Neural cell (in vitro differentiated cells): ENCODE data around the gene FKBP14. TPM values are rescaled to one million over a fixed set of nuclear protein-coding genes. Genes with fewer than 3 reads are reported as not detected.

Source experiments
- H2AFZ ChIP-seq: fragments of 200-600, 300-800 bp; sonication (generic), shearing (Covaris generic); 2 replicates; pipeline ENCODE4 v1.6.0; 2014; ENCODE audit warnings: low read depth, mild to moderate bottlenecking, antibody characterized with exemption, low read length, moderate library complexity
- H3F3A ChIP-seq: fragments of 200-600 bp; shearing (Covaris generic); 2 replicates; pipeline ENCODE4 v1.6.1; 2016; ENCODE audit warnings: mild to moderate bottlenecking, moderate library complexity, mixed read lengths, antibody characterized with exemption, low read length; ENCODE audit not compliant: insufficient read depth, poor library complexity, severe bottlenecking
- H3K27ac ChIP-seq: fragments of 200-600, 300-800 bp; sonication (generic), shearing (Covaris generic); 2 replicates; pipeline ENCODE4 v1.5.1; 2014; ENCODE audit warnings: mild to moderate bottlenecking, low read length, moderate library complexity
- H3K27me3 ChIP-seq: fragments of 300-800, 200-600 bp; sonication (generic), shearing (Covaris generic); 2 replicates; pipeline ENCODE4 v1.6.0; 2014; ENCODE audit warnings: mild to moderate bottlenecking, low read depth, low read length, moderate library complexity; ENCODE audit not compliant: insufficient read depth
- H3K36me3 ChIP-seq: fragments of 300-800, 200-600 bp; sonication (generic), shearing (Covaris generic); 2 replicates; pipeline ENCODE4 v1.5.1; 2014; ENCODE audit warnings: mild to moderate bottlenecking, antibody characterized with exemption, low read length, moderate library complexity; ENCODE audit not compliant: insufficient read depth
- H3K4me2 ChIP-seq: fragments of 300-800, 200-600 bp; sonication (generic), shearing (Covaris generic); 2 replicates; pipeline ENCODE4 v1.6.0; 2014; ENCODE audit warnings: mild to moderate bottlenecking, low read length
- H3K4me3 ChIP-seq: fragments of 300-800, 200-600 bp; sonication (generic), shearing (Covaris generic); 2 replicates; pipeline ENCODE4 v1.5.1; 2014; ENCODE audit warnings: mild to moderate bottlenecking, low read length, moderate library complexity
- H3K79me2 ChIP-seq: fragments of 200-600 bp; shearing (Covaris generic); replicated peaks from 2 replicates; pipeline ENCODE4 v1.6.0; 2014; ENCODE audit warnings: mild to moderate bottlenecking, low read length, moderate library complexity; ENCODE audit not compliant: insufficient read depth
- H3K9ac ChIP-seq: fragments of 300-800, 200-600 bp; sonication (generic), shearing (Covaris generic); 2 replicates; pipeline ENCODE4 v1.6.1; 2016; ENCODE audit warnings: mild to moderate bottlenecking, low read length, mixed read lengths
- H3K9me2 ChIP-seq: fragments of 200-600 bp; shearing (Covaris generic); 2 replicates; pipeline ENCODE4 v1.6.1; 2016; ENCODE audit warnings: mild to moderate bottlenecking, low read length, mixed read lengths; ENCODE audit not compliant: insufficient read depth
- H3K9me3 ChIP-seq: fragments of 200-600, 300-800 bp; sonication (generic), shearing (Covaris generic); 2 replicates; pipeline ENCODE4 v1.6.1; 2016; ENCODE audit warnings: mild to moderate bottlenecking, mixed run types, low read length, moderate library complexity, mixed read lengths
- H4K20me1 ChIP-seq: fragments of 200-600 bp; shearing (Covaris generic); 2 replicates; pipeline ENCODE4 v1.6.1; 2016; ENCODE audit warnings: mild to moderate bottlenecking, mixed run types; ENCODE audit not compliant: insufficient read depth
- EP300 ChIP-seq: fragments of 450-650 bp; conservative IDR thresholded peaks from 2 replicates; pipeline ENCODE4 v1.6.1; 2014; ENCODE audit warnings: antibody characterized with exemption, mild to moderate bottlenecking, moderate library complexity; ENCODE audit not compliant: poor library complexity, severe bottlenecking
- EZH2 ChIP-seq: fragments of 200-600, 300-800 bp; shearing (Covaris generic), sonication (generic); IDR thresholded peaks from 2 replicates; pipeline ENCODE4 v1.6.1; 2014; ENCODE audit warnings: antibody characterized with exemption, low read length, borderline replicate concordance, mild to moderate bottlenecking; ENCODE audit not compliant: insufficient read depth, poor library complexity, severe bottlenecking
- MXI1 ChIP-seq: fragments of 450-650 bp; conservative IDR thresholded peaks from 2 replicates; pipeline ENCODE4 v1.6.1; 2014; ENCODE audit warnings: antibody characterized with exemption, mild to moderate bottlenecking; ENCODE audit not compliant: poor library complexity, severe bottlenecking
- POLR2AphosphoS5 ChIP-seq: IDR thresholded peaks from 2 replicates; pipeline ENCODE4 v1.6.1; 2012
- RAD21 ChIP-seq: fragments of 450-650 bp; conservative IDR thresholded peaks from 2 replicates; pipeline ENCODE4 v1.6.1; 2014; ENCODE audit warnings: antibody characterized with exemption, mild to moderate bottlenecking, moderate library complexity
- REST ChIP-seq: IDR thresholded peaks from 2 replicates; pipeline ENCODE4 v1.6.1; 2012; ENCODE audit warnings: borderline replicate concordance
- SMC3 ChIP-seq: fragments of 450-650 bp; conservative IDR thresholded peaks from 2 replicates; pipeline ENCODE4 v1.6.1; 2014; ENCODE audit warnings: antibody characterized with exemption, mild to moderate bottlenecking, moderate library complexity; ENCODE audit not compliant: poor library complexity
- TAF1 ChIP-seq: IDR thresholded peaks from 2 replicates; pipeline ENCODE4 v1.6.1; 2012; ENCODE audit warnings: low read depth
- polyA plus RNA-seq: library from polyadenylated mRNA; depleted of rRNA; stranded (reverse); fragments of >200 nt; gene quantifications from 2 replicates; pipeline ENCODE4 v1.2.3, GENCODE V29; 2014
- TF ChIP-seq, protein P1 (sequence below): fragments of 450-650 bp; IDR thresholded peaks from 2 replicates; pipeline ENCODE4 v1.5.1; 2014; ENCODE audit warnings: antibody characterized with exemption, mild to moderate bottlenecking, moderate library complexity; ENCODE audit not compliant: poor library complexity, severe bottlenecking

FKBP14 gene
- polyA plus RNA-seq, 1 donor from 2014 or later: 36.7 TPM

DNA sequence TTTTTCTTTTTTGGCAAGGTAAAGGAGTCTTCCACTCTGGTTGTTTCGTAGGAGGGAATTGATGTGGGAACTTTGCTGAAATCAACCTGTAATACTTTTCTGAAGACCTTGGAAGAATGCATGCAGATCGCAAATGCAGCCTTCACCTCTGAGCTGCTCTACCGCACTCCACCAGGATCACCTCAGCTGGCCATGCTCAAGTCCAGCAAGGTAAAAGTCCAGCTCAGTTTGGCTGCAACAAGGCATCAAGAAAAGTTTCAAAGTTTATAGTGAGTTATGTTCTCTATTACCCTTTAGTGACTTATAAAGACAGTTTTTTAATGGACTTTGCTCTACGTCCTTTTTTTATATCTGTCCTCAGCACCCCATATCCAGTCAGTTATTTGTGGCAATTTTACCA lies 22.7 kb upstream of the FKBP14 start:
- Histone ChIP-seq H3K27ac (no peak overlapping the region), H2AFZ (no peak overlapping the region)

DNA sequence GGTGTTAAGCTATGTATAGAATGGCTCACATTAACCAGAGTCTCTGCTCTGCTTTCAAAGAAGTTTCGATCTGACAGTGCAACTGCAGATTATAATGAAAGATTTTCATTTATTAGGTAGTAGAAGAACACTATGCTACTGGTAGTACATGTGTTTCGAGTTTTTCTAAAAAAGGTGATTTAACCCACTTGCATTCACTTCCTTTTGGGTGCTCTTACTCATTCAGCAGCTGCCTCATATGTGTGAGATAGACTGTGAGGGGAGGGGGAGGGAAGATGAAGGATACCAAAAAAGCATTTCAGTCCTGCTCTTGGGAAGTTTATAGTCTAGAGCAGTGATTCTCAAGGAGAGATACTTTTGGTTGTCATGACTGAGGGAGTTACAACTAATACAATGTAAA lies 22.1 kb upstream of the FKBP14 start:
- TF ChIP-seq REST (no peak), RAD21 (no peak), EZH2 (no peak), TAF1 (no peak), MXI1 (no peak), EP300 (no peak)
- TF ChIP-seq, protein P1, sequence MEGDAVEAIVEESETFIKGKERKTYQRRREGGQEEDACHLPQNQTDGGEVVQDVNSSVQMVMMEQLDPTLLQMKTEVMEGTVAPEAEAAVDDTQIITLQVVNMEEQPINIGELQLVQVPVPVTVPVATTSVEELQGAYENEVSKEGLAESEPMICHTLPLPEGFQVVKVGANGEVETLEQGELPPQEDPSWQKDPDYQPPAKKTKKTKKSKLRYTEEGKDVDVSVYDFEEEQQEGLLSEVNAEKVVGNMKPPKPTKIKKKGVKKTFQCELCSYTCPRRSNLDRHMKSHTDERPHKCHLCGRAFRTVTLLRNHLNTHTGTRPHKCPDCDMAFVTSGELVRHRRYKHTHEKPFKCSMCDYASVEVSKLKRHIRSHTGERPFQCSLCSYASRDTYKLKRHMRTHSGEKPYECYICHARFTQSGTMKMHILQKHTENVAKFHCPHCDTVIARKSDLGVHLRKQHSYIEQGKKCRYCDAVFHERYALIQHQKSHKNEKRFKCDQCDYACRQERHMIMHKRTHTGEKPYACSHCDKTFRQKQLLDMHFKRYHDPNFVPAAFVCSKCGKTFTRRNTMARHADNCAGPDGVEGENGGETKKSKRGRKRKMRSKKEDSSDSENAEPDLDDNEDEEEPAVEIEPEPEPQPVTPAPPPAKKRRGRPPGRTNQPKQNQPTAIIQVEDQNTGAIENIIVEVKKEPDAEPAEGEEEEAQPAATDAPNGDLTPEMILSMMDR: no peak
- Histone ChIP-seq H2AFZ (no peak overlapping the region), H3K9ac (no peak overlapping the region), H3K27me3 (no peaks in the 10 kb centered on the region), H3F3A (no peaks in the 10 kb centered on the region), H3K9me2 (no peaks in the 10 kb centered on the region), H3K36me3 (peaks cover 24% of the 10 kb centered on the region), H3K9me3 (no peaks in the 10 kb centered on the region), H3K79me2 (no peaks in the 10 kb centered on the region), H4K20me1 (no peaks in the 10 kb centered on the region), H3K4me3 (no peak overlapping the region), H3K27ac (no peak overlapping the region), H3K4me2 (no peak overlapping the region)

More for the DNA sequence above, 22.7 kb upstream of the FKBP14 start:
- no peaks in the 10 kb centered on the region for H4K20me1 ChIP-seq
- no peak overlapping the region for H3K9ac ChIP-seq
- TF ChIP-seq SMC3: no peak
- TF ChIP-seq, protein P1: no peak
- TF ChIP-seq POLR2AphosphoS5: no peak
- TF ChIP-seq EP300: no peak
- TF ChIP-seq EZH2: no peak
- TF ChIP-seq REST: no peak
- TF ChIP-seq TAF1: no peak
- H3K9me3 ChIP-seq: no peaks in the 10 kb centered on the region
- H3K36me3 ChIP-seq: peaks cover 24% of the 10 kb centered on the region
- no peak overlapping the region for H3K4me3 ChIP-seq
- H3F3A ChIP-seq: no peaks in the 10 kb centered on the region
- no peaks in the 10 kb centered on the region for H3K79me2 ChIP-seq
- H3K27me3 ChIP-seq: no peaks in the 10 kb centered on the region
- H3K9me2 ChIP-seq: no peaks in the 10 kb centered on the region
- H3K4me2 ChIP-seq: no peak overlapping the region
